GM12878 (cell line): Measurements from ENCODE around the gene SIT1. TPM values are rescaled to one million over a fixed set of nuclear protein-coding genes. Genes with fewer than 3 reads are reported as not detected.

Experiments
- ATAC-seq: fragments of 200-7000 bp; cut with Tn5 transposase; 3 replicates; pipeline ENCODE4 v1.9.1; 2020; ENCODE audit warnings: mild to moderate bottlenecking, moderate library complexity
- BruUV-seq: library from RNA; stranded (reverse); fragments of 400-500 nt; replicated peaks from 2 replicates; lab custom pipeline; 2021; lab: Mats Ljungman, UMichigan
- CTCF ChIA-PET: fragments of 300-600 bp; sonication (Branson Sonifier 250); formaldehyde crosslinking; extraction: SDS; loops from one replicate; lab custom pipeline; 2021; ENCODE audit warnings: inconsistent platforms; lab: Yijun Ruan, JAX
- POLR2A ChIA-PET: fragments of 350-600 bp; formaldehyde crosslinking; extraction: SDS; loops from one replicate; lab custom pipeline; 2021; ENCODE audit warnings: inconsistent platforms; lab: Charles Lee
- RAD21 ChIA-PET: fragments of 300-600 bp; sonication (Branson Sonifier 250); formaldehyde crosslinking; loops from one replicate; lab custom pipeline; 2023; ENCODE audit warnings: antibody characterized with exemption; ENCODE audit not compliant: unreplicated experiment; lab: Charles Lee
- SMC1A ChIA-PET: fragments of 300-600 bp; sonication (Branson Sonifier 250); formaldehyde crosslinking; loops from one replicate; lab custom pipeline; 2023; ENCODE audit not compliant: unreplicated experiment, uncharacterized antibody; lab: Charles Lee
- DNase-seq: peaks from one replicate; pipeline ENCODE4 v3.0.0-alpha.2; 2011; ENCODE audit warnings: low read depth, low spot score
- FAIRE-seq: peaks from 3 replicates; lab custom pipeline; 2011; peaks lifted over from hg19 to GRCh38; lab: Jason Lieb, UNC
- H2AFZ ChIP-seq: 2 replicates; pipeline ENCODE4 v1.6.0; 2011; ENCODE audit warnings: low read depth, low read length, control low read depth; ENCODE audit not compliant: control insufficient read depth
- H3K27ac ChIP-seq: 2 replicates; pipeline ENCODE4 v1.5.1; 2011; ENCODE audit warnings: control low read depth; ENCODE audit not compliant: control insufficient read depth, insufficient read depth
- H3K27me3 ChIP-seq, 2 experiments: replicated peaks in 1 of 2; 2 replicates each; pipeline versions ENCODE4 v1.6.0 to v1.6.1; 2011; ENCODE audit warnings: low read length in 1 of 2; ENCODE audit not compliant: control insufficient read depth in 2 of 2, insufficient read depth in 2 of 2
- H3K36me3 ChIP-seq, 2 experiments: 2 replicates each; pipeline ENCODE4 v1.5.1; 2011; ENCODE audit warnings: low read length in 1 of 2; ENCODE audit not compliant: control insufficient read depth in 2 of 2, insufficient read depth in 2 of 2
- H3K4me1 ChIP-seq: 2 replicates; pipeline ENCODE4 v1.6.1; 2011; ENCODE audit warnings: mild to moderate bottlenecking, low read length, moderate library complexity, mixed read lengths; ENCODE audit not compliant: control insufficient read depth, insufficient read depth
- H3K4me2 ChIP-seq: 2 replicates; pipeline ENCODE4 v1.6.0; 2011; ENCODE audit warnings: control low read depth; ENCODE audit not compliant: control insufficient read depth, insufficient read depth
- H3K4me3 ChIP-seq: fragments of 200-600 bp; sonication (generic); 2 replicates; pipeline ENCODE4 v1.5.1; 2016
- H3K79me2 ChIP-seq: 2 replicates; pipeline ENCODE4 v1.6.0; 2011; ENCODE audit warnings: low read length; ENCODE audit not compliant: control insufficient read depth, insufficient read depth
- H3K9ac ChIP-seq: 2 replicates; pipeline ENCODE4 v1.8.0; 2011; ENCODE audit warnings: low read length, control low read depth, mixed read lengths; ENCODE audit not compliant: control insufficient read depth, insufficient read depth
- H3K9me3 ChIP-seq: replicated peaks from 3 replicates; pipeline ENCODE4 v1.5.1; 2011; ENCODE audit warnings: mild to moderate bottlenecking, low read length; ENCODE audit not compliant: control insufficient read depth, insufficient read depth
- H4K20me1 ChIP-seq: 2 replicates; pipeline ENCODE4 v1.6.0; 2011; ENCODE audit not compliant: control insufficient read depth, insufficient read depth
- BCLAF1 ChIP-seq: fragments of 450-650 bp; IDR thresholded peaks from 2 replicates; pipeline ENCODE4 v1.6.1; 2017; ENCODE audit warnings: antibody characterized with exemption, mild to moderate bottlenecking, moderate library complexity
- E2F8 ChIP-seq: fragments of 450-650 bp; IDR thresholded peaks from 2 replicates; pipeline ENCODE4 v1.6.1; 2018; ENCODE audit warnings: mild to moderate bottlenecking, low read depth, moderate library complexity; ENCODE audit not compliant: partially characterized antibody
- GATAD2B ChIP-seq: fragments of 450-650 bp; conservative IDR thresholded peaks from 2 replicates; pipeline ENCODE4 v1.6.1; 2017; ENCODE audit warnings: low read depth, mild to moderate bottlenecking, moderate library complexity
- MEF2B ChIP-seq: fragments of 450-650 bp; IDR thresholded peaks from 2 replicates; pipeline ENCODE4 v1.6.1; 2018; ENCODE audit warnings: mild to moderate bottlenecking, moderate library complexity; ENCODE audit not compliant: partially characterized antibody, poor library complexity, severe bottlenecking
- RCOR1 ChIP-seq: conservative IDR thresholded peaks from 2 replicates; pipeline ENCODE4 v1.6.1; 2012; ENCODE audit warnings: low read depth, low read length, improper control_type of control experiment
- SPI1 ChIP-seq: IDR thresholded peaks from 2 replicates; pipeline ENCODE4 v1.6.1; 2011; ENCODE audit warnings: low read depth, mild to moderate bottlenecking, low read length, moderate library complexity, borderline replicate concordance; ENCODE audit not compliant: insufficient read depth
- STAT3 ChIP-seq: IDR thresholded peaks from 2 replicates; pipeline ENCODE4 v1.6.1; 2011; ENCODE audit warnings: low read depth, low read length, improper control_type of control experiment
- WGBS: methylation state at CpG from one replicate; pipeline ENCODE4 v1.1.6; 2016; ENCODE audit warnings: low lambda C conversion rate; ENCODE audit not compliant: insufficient replicate concordance, insufficient coverage; ENCODE audit errors: missing lambda C conversion rate; 5-methylcytosine and 5-hydroxymethylcytosine counted together
- in situ Hi-C: fragments of 300-500 bp; cut with MboI; formaldehyde crosslinking; loops from 9 replicates; pipeline ENCODE4 v1.14.3; 2018; ENCODE audit warnings: mixed read lengths
- intact Hi-C: fragments of 100-400 bp; cut with micrococcal nuclease; formaldehyde crosslinking; loops from one replicate; pipeline ENCODE4 v1.14.2; 2022; ENCODE audit not compliant: unreplicated experiment
- polyA plus RNA-seq, 11 experiments: library from polyadenylated mRNA; depleted of rRNA in 4 of 11; unstranded in 6 of 11; stranded (reverse) in 5 of 11; fragments of >200 nt; fragmentation: Nextera tagmentation in 4 of 11; fragmentation: Illumina TruSeq in 1 of 11; extraction: Ambion mirVana in 4 of 11; extraction: Trizol in 1 of 11; gene quantifications; 1 replicate in 1 of 11; 2 replicates in 10 of 11; pipeline versions ENCODE4 v1.2.1 to v1.2.3, GENCODE V29; 2011 to 2016; ENCODE audit warnings: inconsistent platforms in 2 of 11, missing spikeins in 2 of 11, low read depth in 1 of 11
- total RNA-seq, 4 experiments: library from RNA; depleted of rRNA in 3 of 4; stranded (reverse); fragments of >200 nt in 3 of 4; fragmentation: Illumina TruSeq in 1 of 4; extraction: Trizol in 1 of 4; gene quantifications; 2 replicates each; pipeline versions ENCODE4 v1.2.1 to v1.2.3, GENCODE V29; 2013 to 2021
- TF ChIP-seq, protein P1 (sequence below): IDR thresholded peaks from 2 replicates; pipeline ENCODE4 v1.6.1; 2012; ENCODE audit warnings: improper control_type of control experiment, low read depth, low read length; ENCODE audit not compliant: insufficient replicate concordance

SIT1 gene
- total and polyA plus RNA-seq, 10 of the 15 experiments (the other 5 are each of a cell fraction or from before 2014, with no cell fraction given) = 0.97 to 137 (median 59.7) TPM

- under 1% methylated on average over 37 of the region's 41 CpGs for WGBS
- H3K4me1 ChIP-seq = peaks cover 8% of the 10 kb centered on the region
- H4K20me1 ChIP-seq = no peaks in the 10 kb centered on the region
- ChIA-PET SMC1A (interaction anchor here (0.7 to 3.3 kb wide), 13 partner anchors 12 to 222 kb away, joined by 3 to 34 read pairs (median 4); partner anchors contain the start of genes CCDC107 and RMRP), CTCF (interaction anchor here (0.7 to 3.1 kb wide), 33 partner anchors 9 to 509 kb away, joined by 3 to 53 read pairs (median 4); partner anchors contain the start of genes ARHGEF39, CREB3, GBA2 and RGP1), POLR2A (interaction anchor here (0.7 to 3.1 kb wide), 7 partner anchors 13 to 128 kb away, joined by 3 to 18 read pairs (median 4); partner anchors contain the start of genes CD72, CREB3 and TLN1), RAD21 (interaction anchor here (0.6 to 3.5 kb wide), 19 partner anchors 11 to 278 kb away, joined by 3 to 57 read pairs (median 4); partner anchors contain the start of genes CCDC107, CREB3, RMRP and SIT1)
- H2AFZ ChIP-seq = peak overlapping the region; percentile 98
- H3K9ac ChIP-seq = peak overlapping the region; percentile 62; the same call in 1 of the 2 replicates
- peak; percentile 100 for FAIRE-seq
- H3K9me3 ChIP-seq = no peaks in the 10 kb centered on the region; the same call in 2 of the 3 replicates
- in situ Hi-C loops = loop anchor here (5.0 kb wide), 1 partner anchor 487 kb away; the partner anchor contains the start of gene ATOSB
- H3K36me3 ChIP-seq = no peaks in the 10 kb centered on the region; a peak in 1 of 4 replicates
- peak overlapping the region; percentile 77 for H3K4me3 ChIP-seq
- BruUV-seq = no TSS peak
- DNase-seq = peak; percentile 98
- H3K79me2 ChIP-seq = no peaks in the 10 kb centered on the region; the same call in 1 of the 2 replicates
- intact Hi-C loops = loop anchor here (1.0 to 10.0 kb wide), 6 partner anchors 43 to 489 kb away; partner anchors contain the start of genes ATOSB, CCDC107, CREB3 and HINT2
- peak; percentile 97 for ATAC-seq
- no peaks in the 10 kb centered on the region for H3K27me3 ChIP-seq
- H3K4me2 ChIP-seq = peak overlapping the region; percentile 99
- peak overlapping the region; percentile 73 for H3K27ac ChIP-seq
- TF ChIP-seq BCLAF1 = no peak
- 0 out of 2 replicates have a peak, but pooled peaks have one; percentile 21 for TF ChIP-seq RCOR1
- peak; percentile 19 for TF ChIP-seq E2F8
- TF ChIP-seq STAT3 = no peak
- TF ChIP-seq SPI1 = peak; percentile 58; the same call in 1 of the 2 replicates
- TF ChIP-seq GATAD2B = no peak; the same call in 1 of the 2 replicates
- TF ChIP-seq, protein P1, sequence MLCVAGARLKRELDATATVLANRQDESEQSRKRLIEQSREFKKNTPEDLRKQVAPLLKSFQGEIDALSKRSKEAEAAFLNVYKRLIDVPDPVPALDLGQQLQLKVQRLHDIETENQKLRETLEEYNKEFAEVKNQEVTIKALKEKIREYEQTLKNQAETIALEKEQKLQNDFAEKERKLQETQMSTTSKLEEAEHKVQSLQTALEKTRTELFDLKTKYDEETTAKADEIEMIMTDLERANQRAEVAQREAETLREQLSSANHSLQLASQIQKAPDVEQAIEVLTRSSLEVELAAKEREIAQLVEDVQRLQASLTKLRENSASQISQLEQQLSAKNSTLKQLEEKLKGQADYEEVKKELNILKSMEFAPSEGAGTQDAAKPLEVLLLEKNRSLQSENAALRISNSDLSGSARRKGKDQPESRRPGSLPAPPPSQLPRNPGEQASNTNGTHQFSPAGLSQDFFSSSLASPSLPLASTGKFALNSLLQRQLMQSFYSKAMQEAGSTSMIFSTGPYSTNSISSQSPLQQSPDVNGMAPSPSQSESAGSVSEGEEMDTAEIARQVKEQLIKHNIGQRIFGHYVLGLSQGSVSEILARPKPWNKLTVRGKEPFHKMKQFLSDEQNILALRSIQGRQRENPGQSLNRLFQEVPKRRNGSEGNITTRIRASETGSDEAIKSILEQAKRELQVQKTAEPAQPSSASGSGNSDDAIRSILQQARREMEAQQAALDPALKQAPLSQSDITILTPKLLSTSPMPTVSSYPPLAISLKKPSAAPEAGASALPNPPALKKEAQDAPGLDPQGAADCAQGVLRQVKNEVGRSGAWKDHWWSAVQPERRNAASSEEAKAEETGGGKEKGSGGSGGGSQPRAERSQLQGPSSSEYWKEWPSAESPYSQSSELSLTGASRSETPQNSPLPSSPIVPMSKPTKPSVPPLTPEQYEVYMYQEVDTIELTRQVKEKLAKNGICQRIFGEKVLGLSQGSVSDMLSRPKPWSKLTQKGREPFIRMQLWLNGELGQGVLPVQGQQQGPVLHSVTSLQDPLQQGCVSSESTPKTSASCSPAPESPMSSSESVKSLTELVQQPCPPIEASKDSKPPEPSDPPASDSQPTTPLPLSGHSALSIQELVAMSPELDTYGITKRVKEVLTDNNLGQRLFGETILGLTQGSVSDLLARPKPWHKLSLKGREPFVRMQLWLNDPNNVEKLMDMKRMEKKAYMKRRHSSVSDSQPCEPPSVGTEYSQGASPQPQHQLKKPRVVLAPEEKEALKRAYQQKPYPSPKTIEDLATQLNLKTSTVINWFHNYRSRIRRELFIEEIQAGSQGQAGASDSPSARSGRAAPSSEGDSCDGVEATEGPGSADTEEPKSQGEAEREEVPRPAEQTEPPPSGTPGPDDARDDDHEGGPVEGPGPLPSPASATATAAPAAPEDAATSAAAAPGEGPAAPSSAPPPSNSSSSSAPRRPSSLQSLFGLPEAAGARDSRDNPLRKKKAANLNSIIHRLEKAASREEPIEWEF = no peak
- TF ChIP-seq MEF2B = peak; percentile 54
Observed at GRCh38 chr9:35603986-35604577, 46.6 kb downstream of the SIT1 start.
